Adrenal gland (tissue), 5 donors: ENCODE results near the gene DENND6B.

Experiments
- CTCF ChIP-seq, 6 experiments: fragments of 450-650 bp in 4 of 6; fragments of 200-600 bp in 2 of 6; sonication (generic) in 1 of 6; IDR thresholded peaks; 1 replicate in 5 of 6; 2 replicates in 1 of 6; pipeline versions ENCODE4 v1.5.1 to v1.8.0; 2016 to 2021; ENCODE audit warnings: antibody characterized with exemption in 6 of 6, mild to moderate bottlenecking in 2 of 6, moderate library complexity in 1 of 6
- POLR2A ChIP-seq, 2 donors: fragments of 450-650 bp; IDR thresholded peaks; one replicate each; pipeline ENCODE4 v1.6.1; 2017; ENCODE audit warnings: antibody characterized with exemption in 2 of 2, mild to moderate bottlenecking in 2 of 2, moderate library complexity in 1 of 2
- donor health status: DM: no; HTN: no; CAD: no.

GRCh38 chr22:50360578-50360977 is 33.8 kb upstream of the DENND6B start:
- TF ChIP-seq POLR2A (IDR thresholded peaks at IDR 0.05) (no peak), CTCF (IDR thresholded peaks at IDR 0.05) (no peak)
